IPS DF 4.7 (cell line): ENCODE results near the gene UNC13B.
"Not testable (repeated sequence)": the region's sequence is repeated elsewhere in the genome, so short reads cannot be mapped to it uniquely, and the experiment has no call there.

ENCODE experiments used
- DNase-seq: peaks from one replicate; pipeline ENCODE4 v3.0.0-alpha.2; 2013; ENCODE audit warnings: low spot score; ENCODE audit errors: extremely low read depth

Gene UNC13B

GRCh38 chr9:35163413-35163812, 1.6 kb downstream of the UNC13B start:
- DNase-seq = no peak

DNA sequence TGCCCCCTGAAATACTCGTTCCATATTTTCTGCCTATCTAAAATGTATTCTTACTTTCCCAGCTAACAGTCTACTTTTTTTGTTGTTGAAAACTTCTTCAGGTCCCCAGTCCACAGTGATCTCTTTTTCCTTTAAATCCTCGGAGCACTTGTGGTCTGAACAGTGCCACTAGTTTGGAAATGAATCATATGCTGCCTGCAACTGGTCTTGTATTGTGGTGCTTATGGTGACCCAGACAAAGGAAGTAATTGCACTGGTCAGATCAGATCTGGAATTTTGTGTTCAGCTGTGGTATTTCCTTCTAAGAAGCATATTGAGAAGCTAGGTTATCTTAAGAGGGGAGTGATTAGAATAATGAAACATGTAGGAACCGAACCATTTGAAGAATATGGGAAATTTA, 2.9 kb downstream of the UNC13B start:
- no peak for DNase-seq

- DNase-seq = not testable (repeated sequence)
Observed at GRCh38 chr9:35167429-35167828, 5.6 kb downstream of the UNC13B start.

GRCh38 chr9:35168963-35169362, 7.2 kb downstream of the UNC13B start:
- DNase-seq = no peak

GRCh38 chr9:35172878-35173277, 11.1 kb downstream of the UNC13B start:
- DNase-seq = no peak

DNA sequence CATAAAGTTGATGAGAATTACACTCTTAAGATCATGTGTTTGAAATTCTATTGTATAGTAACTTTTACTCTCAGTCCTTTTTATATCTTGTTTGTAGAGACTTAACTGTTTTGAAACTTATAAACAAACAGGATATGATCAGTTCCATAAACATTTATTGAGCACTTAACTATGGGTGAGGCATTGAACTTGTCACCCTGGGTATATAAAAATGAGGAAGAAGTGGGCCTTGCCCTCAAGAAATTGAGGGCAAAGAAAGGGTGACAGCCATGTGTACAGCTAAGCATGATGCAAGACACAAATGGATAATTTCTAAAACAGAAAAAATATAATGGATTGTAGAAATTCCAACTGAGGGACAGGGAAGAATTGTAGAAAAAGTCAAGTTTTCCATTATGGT, 15.7 kb downstream of the UNC13B start:
- no peak for DNase-seq

- DNase-seq = no peak
Observed at GRCh38 chr9:35179347-35180280, 17.8 kb downstream of the UNC13B start.

DNA sequence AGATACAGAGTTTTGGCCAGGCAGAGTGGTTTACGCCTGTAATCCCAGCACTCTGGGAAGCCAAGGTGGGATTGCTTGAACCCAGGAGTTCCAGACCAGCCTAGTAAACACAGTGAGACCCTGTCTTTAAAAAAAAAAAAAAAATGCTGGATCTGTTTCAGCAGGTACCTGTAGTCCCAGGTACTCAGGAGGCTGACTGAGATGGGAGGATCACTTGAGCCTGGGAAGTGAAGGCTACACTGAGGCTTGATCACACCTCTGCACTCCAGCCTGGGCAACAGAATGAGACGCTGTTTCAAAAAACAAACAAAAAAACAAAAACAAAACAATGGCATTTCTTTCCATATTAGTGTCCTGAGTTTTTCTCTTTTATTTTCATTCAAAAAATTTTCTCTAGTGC, 19.0 kb downstream of the UNC13B start:
- DNase-seq = no peak

GRCh38 chr9:35182401-35182800, 20.6 kb downstream of the UNC13B start:
- not testable (repeated sequence) for DNase-seq

DNA sequence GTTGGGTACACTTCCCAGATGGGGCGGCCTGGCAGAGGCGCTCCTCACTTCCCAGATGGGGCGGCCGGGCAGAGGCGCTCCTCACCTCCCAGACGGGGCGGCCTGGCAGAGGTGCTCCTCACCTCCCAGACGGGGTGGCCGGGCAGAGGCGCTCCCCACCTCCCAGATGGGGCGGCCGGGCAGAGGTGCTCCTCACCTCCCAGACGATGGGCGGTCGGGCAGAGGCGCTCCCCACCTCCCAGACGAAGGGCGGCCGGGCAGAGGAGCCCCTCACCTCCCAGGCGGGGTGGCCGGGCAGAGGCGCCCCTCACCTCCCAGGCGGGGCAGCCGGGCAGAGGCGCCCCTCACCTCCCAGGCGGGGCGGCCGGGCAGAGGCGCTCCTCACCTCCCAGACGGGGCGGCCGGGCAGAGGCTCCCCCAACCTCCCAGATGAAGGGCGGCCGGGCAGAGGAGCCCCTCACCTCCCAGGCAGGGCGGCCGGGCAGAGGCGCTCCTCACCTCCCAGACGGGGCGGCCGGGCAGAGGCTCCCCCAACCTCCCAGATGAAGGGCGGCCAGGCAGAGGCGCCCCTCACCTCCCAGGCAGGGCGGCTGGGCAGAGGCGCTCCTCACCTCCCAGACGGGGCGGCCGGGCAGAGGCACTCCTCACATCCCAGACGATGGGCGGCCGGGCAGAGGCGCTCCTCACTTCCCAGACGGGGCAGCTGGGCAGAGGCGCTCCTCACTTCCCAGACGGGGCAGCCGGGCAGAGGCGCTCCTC, 21.4 kb downstream of the UNC13B start:
- not testable (repeated sequence) for DNase-seq

- DNase-seq = not testable (repeated sequence)
Observed at GRCh38 chr9:35183755-35184480, 22.1 kb downstream of the UNC13B start.

GRCh38 chr9:35186524-35186923, 24.7 kb downstream of the UNC13B start:
- DNase-seq = no peak

GRCh38 chr9:35190203-35190602, 28.4 kb downstream of the UNC13B start:
- DNase-seq = no peak

DNA sequence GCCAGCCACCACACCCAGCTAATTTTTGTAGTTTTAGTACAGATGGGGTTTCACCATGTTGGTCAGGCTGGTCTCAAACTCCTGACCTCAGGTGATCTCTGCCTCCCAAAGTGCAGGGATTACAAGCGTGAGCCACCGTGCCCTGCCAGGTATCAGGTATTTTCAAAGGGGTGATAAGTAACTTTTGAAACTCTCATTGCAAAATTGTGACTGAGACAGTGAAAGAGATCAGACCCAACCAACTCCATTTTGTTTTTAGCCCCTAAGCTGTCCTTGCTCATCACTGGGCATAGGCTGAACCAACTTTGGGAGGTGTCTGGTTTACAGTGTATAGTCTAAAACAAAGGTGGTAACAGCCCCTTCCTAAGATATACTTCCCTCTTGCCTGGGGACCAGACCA, 29.3 kb downstream of the UNC13B start:
- DNase-seq = no peak

GRCh38 chr9:35193762-35194161, 32.0 kb downstream of the UNC13B start:
- DNase-seq = no peak

- DNase-seq = no peak
Observed at GRCh38 chr9:35195683-35196082, 33.9 kb downstream of the UNC13B start.

DNA sequence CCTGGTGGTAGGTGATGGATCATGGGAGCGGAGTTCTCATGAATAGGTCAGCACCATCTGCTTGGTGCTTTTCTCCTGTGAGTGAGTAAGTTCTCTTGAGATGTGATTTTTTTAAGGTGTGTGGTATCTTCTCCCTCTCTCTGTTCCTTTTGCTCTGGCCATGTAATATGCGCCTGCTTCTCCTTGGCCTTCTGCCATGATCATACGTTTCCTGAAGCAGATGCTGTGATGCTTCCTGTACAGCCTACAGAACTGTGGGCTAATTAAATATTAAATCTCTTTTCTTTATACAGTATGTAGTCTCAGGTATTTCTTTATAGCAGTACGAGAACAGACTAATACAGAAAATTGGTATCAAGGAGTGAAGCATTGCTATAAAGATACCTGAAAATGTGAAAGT, 36.4 kb downstream of the UNC13B start:
- no peak for DNase-seq

GRCh38 chr9:35203528-35203927, 41.7 kb downstream of the UNC13B start:
- DNase-seq = no peak

DNA sequence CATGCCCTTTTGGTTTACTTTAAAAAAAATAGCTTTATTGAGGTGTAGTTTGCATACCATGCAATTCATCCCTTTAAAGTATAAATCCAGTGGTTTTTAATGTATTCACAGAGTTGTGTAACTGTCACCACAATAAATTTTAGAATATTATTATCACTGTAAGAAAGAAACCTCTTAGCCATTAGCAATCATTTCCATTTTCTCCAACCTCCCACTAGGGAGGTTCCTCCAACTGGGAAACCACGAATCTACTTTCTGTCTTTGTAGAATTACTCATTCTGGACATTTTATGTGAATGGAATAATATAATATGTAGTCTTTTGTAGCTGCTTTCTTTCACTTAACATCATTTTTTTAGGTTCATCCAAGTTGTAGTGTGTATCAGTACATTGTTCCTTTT, 43.5 kb downstream of the UNC13B start:
- no peak for DNase-seq

DNA sequence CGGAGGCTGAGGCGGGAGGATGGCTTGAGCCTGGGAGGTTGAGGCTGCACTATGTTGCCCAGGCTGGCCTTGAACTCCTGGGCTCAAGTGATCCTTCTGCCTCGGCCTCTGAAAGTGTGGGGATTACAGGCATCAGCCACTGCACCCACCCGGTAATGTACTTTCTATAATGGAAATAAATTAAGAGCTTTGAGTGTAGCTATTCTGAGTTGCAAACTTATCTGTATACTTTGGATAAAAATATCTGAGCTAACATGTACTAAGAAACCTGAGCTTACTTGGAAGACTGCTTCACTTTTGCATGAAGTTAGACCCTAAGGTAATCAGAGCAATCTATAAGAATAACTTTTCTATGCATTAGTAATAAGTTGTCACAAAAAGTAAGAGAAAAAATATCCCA, 50.0 kb downstream of the UNC13B start:
- DNase-seq = no peak

DNA sequence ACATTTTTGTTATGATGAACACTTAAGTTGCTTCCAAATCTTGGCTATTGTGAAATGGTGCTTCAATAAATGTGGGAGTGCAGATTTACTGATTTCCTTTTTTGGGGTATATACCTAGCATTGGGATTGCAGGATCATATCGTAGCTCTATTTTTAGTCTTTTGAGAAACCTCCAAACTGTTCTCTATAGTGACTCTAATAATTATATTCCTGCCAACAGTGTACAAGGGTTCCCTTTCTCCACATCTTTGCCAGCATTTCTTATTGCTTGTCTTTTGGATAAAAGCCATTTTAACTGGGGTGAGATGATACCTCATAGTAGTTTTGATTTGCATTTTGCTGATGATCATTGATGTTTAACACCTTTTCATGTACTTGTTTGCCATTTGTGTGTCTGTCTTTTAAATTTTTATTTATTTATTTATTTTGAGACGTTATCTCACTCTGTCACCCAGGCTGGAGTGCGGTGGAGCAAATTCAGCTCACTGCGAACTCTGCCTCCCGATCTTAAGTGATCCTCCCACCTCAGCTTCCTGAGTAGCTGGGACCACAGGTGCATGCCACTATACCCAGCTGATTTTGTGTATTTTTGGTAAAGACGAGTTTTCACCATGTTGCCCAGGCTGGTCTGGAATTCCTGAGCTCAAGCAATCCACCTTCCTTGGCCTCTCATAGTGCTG, 59.0 kb downstream of the UNC13B start:
- DNase-seq = no peak
